ENCODE data around the gene GOLGA3.
"Not testable (repeated sequence)": the region's sequence is repeated elsewhere in the genome, so short reads cannot be mapped to it uniquely, and the experiment has no call there.

The GOLGA3 gene

GRCh38 chr12:132852496-132852895 lies 23.8 kb upstream of the GOLGA3 start:
- Mint-ChIP-seq H3K9me3 (no peaks in the 10 kb centered on the region), H3K36me3 (peaks cover 93% of the 10 kb centered on the region), H3K27ac (no peak overlapping the region), H3K4me3 (no peak overlapping the region), H3K4me1 (no peaks in the 10 kb centered on the region)
- DNase-seq (ENCODE audit: low spot score in 2 of 2) = no peak
- no peak for ATAC-seq

DNA sequence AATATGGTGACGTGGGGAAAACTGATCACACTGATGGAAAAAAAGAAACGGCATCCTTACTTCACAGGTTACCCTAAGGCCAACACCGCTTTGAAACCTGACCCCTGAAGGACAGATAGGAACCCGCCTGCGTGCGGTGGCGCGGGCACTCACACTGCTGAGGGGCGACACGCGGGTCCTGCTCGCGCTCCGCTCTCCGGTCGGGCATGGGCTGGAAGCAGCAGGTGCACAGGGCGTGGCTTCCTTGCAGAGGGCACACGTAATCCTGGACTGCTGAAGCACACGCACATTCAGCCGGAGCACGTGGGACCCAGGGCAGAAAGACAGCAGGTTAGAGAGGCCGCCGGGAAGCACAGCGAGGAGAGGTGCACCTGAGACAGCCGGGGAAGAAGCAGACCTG lies 22.8 kb upstream of the GOLGA3 start:
- H3K36me3 Mint-ChIP-seq = peaks cover 97% of the 10 kb centered on the region
- DNase-seq (ENCODE audit: low spot score in 2 of 2) = no peak
- no peaks in the 10 kb centered on the region for H3K4me1 Mint-ChIP-seq
- no peak overlapping the region for H3K27ac Mint-ChIP-seq
- no peak overlapping the region for H3K4me3 Mint-ChIP-seq
- no peak for ATAC-seq
- no peaks in the 10 kb centered on the region for H3K9me3 Mint-ChIP-seq

GRCh38 chr12:132850291-132850690 lies 21.6 kb upstream of the GOLGA3 start:
- no peak for DNase-seq (ENCODE audit: low spot score in 2 of 2)
- Mint-ChIP-seq H3K36me3 (peaks cover 97% of the 10 kb centered on the region), H3K27ac (no peak overlapping the region), H3K4me1 (no peaks in the 10 kb centered on the region), H3K4me3 (no peak overlapping the region), H3K9me3 (no peaks in the 10 kb centered on the region)
- no peak for ATAC-seq

GRCh38 chr12:132848521-132848920 lies 19.9 kb upstream of the GOLGA3 start:
- DNase-seq (ENCODE audit: low spot score in 2 of 2) (no peak), ATAC-seq (no peak)
- H3K4me3 Mint-ChIP-seq = no peak overlapping the region
- peaks cover 97% of the 10 kb centered on the region for H3K36me3 Mint-ChIP-seq
- H3K27ac Mint-ChIP-seq = no peak overlapping the region
- H3K9me3 Mint-ChIP-seq = no peaks in the 10 kb centered on the region
- no peaks in the 10 kb centered on the region for H3K4me1 Mint-ChIP-seq

DNA sequence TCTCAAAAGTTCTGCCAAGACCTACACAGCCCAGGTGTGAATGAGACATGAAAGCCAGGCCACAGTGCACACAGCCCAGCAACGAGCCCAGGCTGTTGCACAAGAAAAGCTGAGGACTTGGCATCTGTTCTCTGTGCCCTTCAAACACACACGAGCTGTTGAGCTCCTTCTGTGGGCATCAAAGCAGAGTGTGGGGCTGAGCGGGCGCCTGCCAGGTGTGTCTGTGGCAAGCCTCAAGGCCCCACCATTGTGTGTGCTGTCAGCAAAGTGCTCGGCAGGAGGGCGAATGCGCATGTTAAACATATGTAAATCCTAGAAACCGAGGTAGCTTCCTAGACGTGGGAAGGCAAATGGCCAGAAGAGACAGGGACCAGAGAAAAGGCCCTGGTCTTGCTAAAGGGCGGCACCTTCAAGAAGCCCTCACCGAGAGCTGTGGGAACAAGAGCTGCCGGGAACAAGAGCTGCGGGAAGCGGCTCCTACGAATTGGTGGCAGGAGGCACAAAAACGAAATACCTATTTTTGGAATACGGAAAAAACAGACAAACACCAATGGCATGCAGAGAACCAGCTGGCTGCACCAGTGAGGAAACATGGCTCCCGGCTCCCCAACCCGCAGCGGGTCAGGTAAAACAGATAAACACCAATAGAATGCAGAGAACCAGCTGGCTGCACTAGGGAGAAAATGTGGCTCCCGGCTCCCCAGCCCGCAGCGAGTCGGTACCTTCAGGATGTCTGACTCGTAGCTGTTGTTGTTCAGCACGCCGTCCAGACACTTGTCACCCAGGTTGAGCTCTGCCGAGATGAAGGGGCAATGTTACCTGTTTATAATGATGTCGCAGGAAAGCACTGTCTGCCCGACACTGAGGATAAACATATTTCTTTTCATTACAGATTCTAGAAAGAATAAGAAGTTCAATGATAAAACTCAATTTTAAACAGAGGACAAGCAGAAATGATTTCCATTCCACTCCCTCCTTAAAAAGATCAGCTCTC lies 19.0 kb upstream of the GOLGA3 start:
- H3K36me3 Mint-ChIP-seq = peaks cover 97% of the 10 kb centered on the region
- H3K27ac Mint-ChIP-seq = no peak overlapping the region
- H3K9me3 Mint-ChIP-seq = no peaks in the 10 kb centered on the region
- no peak for DNase-seq (ENCODE audit: low spot score in 2 of 2)
- no peaks in the 10 kb centered on the region for H3K4me1 Mint-ChIP-seq
- H3K4me3 Mint-ChIP-seq = no peak overlapping the region
- ATAC-seq = no peak

DNA sequence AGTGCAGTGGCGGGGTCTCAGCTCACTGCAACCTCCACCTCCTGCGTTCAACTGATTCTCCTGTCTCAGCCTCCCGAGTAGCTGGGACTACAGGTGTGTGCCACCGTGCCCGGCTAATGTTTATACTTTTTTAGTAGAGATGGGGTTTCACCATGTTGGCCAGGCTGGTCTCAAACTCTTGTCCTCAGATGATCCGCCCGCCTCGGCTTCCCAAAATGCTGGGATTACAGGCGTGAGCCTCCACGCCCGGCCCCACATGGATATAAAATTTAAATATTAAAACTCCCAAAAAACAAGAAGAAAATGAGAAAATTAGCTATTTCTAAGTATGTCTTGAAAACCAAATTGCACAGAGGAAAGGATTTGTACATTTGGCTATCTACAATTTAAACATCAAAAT lies 16.0 kb upstream of the GOLGA3 start:
- DNase-seq (ENCODE audit: low spot score in 2 of 2); H3K4me1 Mint-ChIP-seq; H3K9me3 Mint-ChIP-seq; ATAC-seq; H3K27ac Mint-ChIP-seq; H3K4me3 Mint-ChIP-seq: not testable (repeated sequence)
- H3K36me3 Mint-ChIP-seq = peaks cover 97% of the 10 kb centered on the region

- Mint-ChIP-seq H3K9me3 (no peaks in the 10 kb centered on the region), H3K27ac (no peak overlapping the region), H3K4me1 (no peaks in the 10 kb centered on the region), H3K36me3 (peaks cover 90% of the 10 kb centered on the region), H3K4me3 (no peak overlapping the region)
- DNase-seq (ENCODE audit: low spot score in 2 of 2) = no peak
- no peak for ATAC-seq
Observed at GRCh38 chr12:132842449-132843045, 13.9 kb upstream of the GOLGA3 start.

- Mint-ChIP-seq H3K27ac (no peak overlapping the region), H3K4me3 (no peak overlapping the region), H3K9me3 (no peaks in the 10 kb centered on the region), H3K4me1 (peaks cover 7% of the 10 kb centered on the region), H3K36me3 (peaks cover 84% of the 10 kb centered on the region)
- no peak for ATAC-seq
- no peak for DNase-seq (ENCODE audit: low spot score in 2 of 2)
Observed at GRCh38 chr12:132841151-132841550, 12.5 kb upstream of the GOLGA3 start.

DNA sequence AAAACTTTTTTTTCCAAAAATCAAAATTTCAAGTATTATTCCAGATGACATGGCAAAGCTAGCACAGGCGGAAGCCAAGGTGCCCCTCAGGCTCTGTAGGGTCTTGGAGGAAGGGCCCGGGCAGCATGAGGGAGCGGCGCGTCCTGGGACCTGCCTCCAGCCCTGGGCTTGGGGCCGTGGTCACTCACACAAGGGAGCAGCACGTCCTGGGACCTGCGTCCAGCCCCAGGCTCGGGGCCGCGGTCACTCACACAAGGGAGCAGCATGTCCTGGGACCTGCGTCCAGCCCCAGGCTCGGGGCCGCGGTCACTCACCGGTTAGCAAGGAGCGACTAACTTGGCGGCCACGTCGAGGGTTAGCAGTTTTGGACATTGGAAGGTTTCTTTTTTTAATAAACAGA lies 11.9 kb upstream of the GOLGA3 start:
- ATAC-seq = no peak
- DNase-seq (ENCODE audit: low spot score in 2 of 2) = no peak
- Mint-ChIP-seq H3K4me1 (peaks cover 7% of the 10 kb centered on the region), H3K36me3 (peaks cover 78% of the 10 kb centered on the region), H3K9me3 (no peaks in the 10 kb centered on the region), H3K4me3 (no peak overlapping the region), H3K27ac (no peak overlapping the region)

- H3K9me3 Mint-ChIP-seq = no peaks in the 10 kb centered on the region
- no peak for DNase-seq (ENCODE audit: low spot score in 2 of 2)
- H3K36me3 Mint-ChIP-seq = peaks cover 77% of the 10 kb centered on the region
- H3K4me3 Mint-ChIP-seq = no peak overlapping the region
- H3K27ac Mint-ChIP-seq = no peak overlapping the region
- no peak for ATAC-seq
- H3K4me1 Mint-ChIP-seq = peaks cover 15% of the 10 kb centered on the region
Observed at GRCh38 chr12:132839558-132840235, 11.0 kb upstream of the GOLGA3 start.

GRCh38 chr12:132838410-132839080 lies 9.9 kb upstream of the GOLGA3 start:
- H3K9me3 Mint-ChIP-seq = no peaks in the 10 kb centered on the region
- ATAC-seq (no peak), DNase-seq (ENCODE audit: low spot score in 2 of 2) (no peak)
- no peak overlapping the region for H3K4me3 Mint-ChIP-seq
- peaks cover 70% of the 10 kb centered on the region for H3K36me3 Mint-ChIP-seq
- peaks cover 26% of the 10 kb centered on the region for H3K4me1 Mint-ChIP-seq
- H3K27ac Mint-ChIP-seq = peak overlapping the region; percentile 26

- Mint-ChIP-seq H3K27ac (no peak overlapping the region), H3K4me3 (no peak overlapping the region), H3K36me3 (peaks cover 69% of the 10 kb centered on the region), H3K9me3 (no peaks in the 10 kb centered on the region), H3K4me1 (peaks cover 31% of the 10 kb centered on the region)
- no peak for ATAC-seq
- no peak for DNase-seq (ENCODE audit: low spot score in 2 of 2)
Observed at GRCh38 chr12:132837693-132838409, 9.2 kb upstream of the GOLGA3 start.

- Mint-ChIP-seq H3K36me3 (peaks cover 61% of the 10 kb centered on the region), H3K27ac (peak overlapping the region; percentile 67)
Observed at GRCh38 chr12:132836795-132837331, 8.2 kb upstream of the GOLGA3 start.

GRCh38 chr12:132836230-132836629 lies 7.6 kb upstream of the GOLGA3 start:
- H3K4me3 Mint-ChIP-seq = peak overlapping the region; percentile 14
- not testable (repeated sequence) for ATAC-seq; H3K9me3 Mint-ChIP-seq; DNase-seq (ENCODE audit: low spot score in 2 of 2)
- H3K27ac Mint-ChIP-seq = peak overlapping the region; percentile 67
- H3K36me3 Mint-ChIP-seq = peaks cover 55% of the 10 kb centered on the region
- H3K4me1 Mint-ChIP-seq = peaks cover 31% of the 10 kb centered on the region

More at GRCh38 chr12:132836795-132837331, 8.2 kb upstream of the GOLGA3 start:
- DNase-seq (ENCODE audit: low spot score in 2 of 2) = no peak
- no peak for ATAC-seq
- H3K9me3 Mint-ChIP-seq = no peaks in the 10 kb centered on the region
- peaks cover 31% of the 10 kb centered on the region for H3K4me1 Mint-ChIP-seq
- peak overlapping the region; percentile 14 for H3K4me3 Mint-ChIP-seq

Data from stimulated activated effector memory CD8-positive, alpha-beta T cell treated with anti-CD3 and anti-CD28 coated beads, Interleukin-12 subunit alpha, Interleukin-12 subunit beta, amount 100 ng/mL, for 72 hours (primary cell).